Dedifferentiated amniotic fluid mesenchymal stem cell (primary cell): ENCODE data around the gene OR2A14.
"Not testable (repeated sequence)": the region's sequence is repeated elsewhere in the genome, so short reads cannot be mapped to it uniquely, and the experiment has no call there.

Experiments used
- DNase-seq: peaks from one replicate; pipeline ENCODE4 v3.0.0-alpha.2; 2016; ENCODE audit errors: extremely low spot score

OR2A14 gene

GRCh38 chr7:144148224-144148827 lies 25.4 kb downstream of the OR2A14 start:
- DNase-seq = no peak

DNA sequence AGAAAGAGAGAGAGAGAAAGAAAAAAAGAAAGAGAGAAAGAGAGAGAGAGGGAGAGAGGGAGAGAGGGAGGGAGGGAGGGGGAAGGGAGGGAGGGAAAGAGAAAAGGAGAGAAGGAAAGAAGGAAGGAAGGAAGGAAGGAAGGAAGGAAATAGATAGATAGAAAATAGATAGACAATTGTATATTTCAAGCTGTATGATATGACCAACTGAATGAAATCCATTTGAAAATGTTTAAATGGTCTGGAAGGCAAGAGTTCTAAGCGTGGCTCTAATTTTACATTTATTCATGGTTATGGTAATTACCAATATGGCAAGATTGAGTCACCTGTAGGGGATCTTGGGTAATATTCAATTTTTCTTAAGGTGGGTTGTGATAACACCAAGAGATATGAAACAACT lies 35.9 kb downstream of the OR2A14 start:
- DNase-seq = no peak

- DNase-seq = no peak
Measured at GRCh38 chr7:144164784-144165183, 41.8 kb downstream of the OR2A14 start.

DNA sequence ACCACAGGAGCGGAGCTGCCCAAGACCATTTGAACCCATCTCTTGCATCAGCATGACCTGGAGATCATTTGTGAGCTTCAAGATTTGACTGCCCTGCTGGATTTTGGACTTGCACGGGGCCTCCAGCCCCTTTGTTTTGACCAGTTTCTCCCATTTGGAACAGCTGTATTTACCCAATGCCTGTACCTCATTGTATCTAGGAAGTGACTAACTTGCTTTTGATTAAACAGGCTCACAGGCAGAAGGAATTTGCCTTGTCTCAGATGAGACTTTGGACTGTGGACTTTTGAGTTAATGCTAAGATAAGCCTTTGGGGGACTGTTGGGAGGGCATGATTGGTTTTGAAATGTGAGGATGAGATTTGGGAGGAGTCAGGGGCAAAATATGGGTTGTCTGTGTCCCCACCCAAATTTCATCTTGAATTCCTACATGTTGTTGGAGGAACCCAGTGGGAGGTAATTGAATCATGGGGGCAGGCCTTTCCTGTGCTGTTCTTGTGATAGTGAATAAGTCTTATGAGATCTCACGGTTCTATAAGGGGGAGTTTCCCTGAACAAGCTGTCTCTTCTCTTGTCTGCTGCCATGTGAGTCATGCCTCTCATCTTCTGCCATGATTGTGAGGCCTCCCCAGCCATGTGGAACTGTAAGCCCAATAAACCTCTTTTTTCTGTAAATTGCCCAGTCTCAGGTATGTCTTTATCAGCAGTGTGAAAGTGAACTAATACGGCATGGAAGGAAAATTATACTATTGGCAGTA lies 48.8 kb downstream of the OR2A14 start:
- not testable (repeated sequence) for DNase-seq

DNA sequence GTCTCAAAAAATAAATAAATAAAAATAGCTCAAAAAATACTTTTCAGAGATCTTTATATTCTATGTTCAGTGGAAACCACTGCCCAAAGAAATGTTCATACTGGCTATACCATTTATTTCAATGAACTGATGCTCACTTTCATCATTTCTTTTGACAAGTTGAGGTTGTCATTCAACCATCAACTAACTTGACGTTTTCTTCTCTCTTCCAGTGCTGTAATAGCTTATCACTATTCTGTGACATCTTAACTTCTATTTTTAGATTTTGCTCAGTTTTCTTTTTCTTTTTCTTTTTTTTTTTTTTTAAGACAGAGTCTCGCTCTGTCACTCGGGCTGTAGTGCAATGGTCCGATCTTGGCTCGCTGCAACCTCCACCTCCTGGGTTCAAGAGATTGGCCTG lies 51.6 kb downstream of the OR2A14 start:
- DNase-seq = no peak

GRCh38 chr7:144178380-144179164 lies 55.6 kb downstream of the OR2A14 start:
- DNase-seq = not testable (repeated sequence)

GRCh38 chr7:144179165-144179479 lies 56.1 kb downstream of the OR2A14 start:
- DNase-seq = not testable (repeated sequence)
